Suprapubic skin (tissue), 4 donors: ENCODE data around the gene DDR2.

Experiments used
- EP300 ChIP-seq: sonication (generic); formaldehyde crosslinking; IDR thresholded peaks from one replicate; pipeline ENCODE4 v1.6.1; 2017; ENCODE audit warnings: antibody characterized with exemption
- POLR2A ChIP-seq, 2 donors: fragments of 450-650 bp; IDR thresholded peaks; one replicate each; pipeline ENCODE4 v1.6.1; 2017; ENCODE audit warnings: antibody characterized with exemption in 2 of 2, mild to moderate bottlenecking in 2 of 2, moderate library complexity in 2 of 2
- POLR2AphosphoS5 ChIP-seq, 3 donors: sonication (generic); formaldehyde crosslinking; IDR thresholded peaks; one replicate each; pipeline ENCODE4 v1.6.1; 2017; ENCODE audit warnings: antibody characterized with exemption in 3 of 3
- TF ChIP-seq, protein P1 (sequence below), 2 donors: fragments of 200-600 bp in 1 of 2; fragments of 450-650 bp in 1 of 2; sonication (generic) in 1 of 2; IDR thresholded peaks; one replicate each; pipeline ENCODE4 v1.5.1; 2016 to 2019; ENCODE audit warnings: antibody characterized with exemption in 2 of 2, mild to moderate bottlenecking in 1 of 2, moderate library complexity in 1 of 2

DNA sequence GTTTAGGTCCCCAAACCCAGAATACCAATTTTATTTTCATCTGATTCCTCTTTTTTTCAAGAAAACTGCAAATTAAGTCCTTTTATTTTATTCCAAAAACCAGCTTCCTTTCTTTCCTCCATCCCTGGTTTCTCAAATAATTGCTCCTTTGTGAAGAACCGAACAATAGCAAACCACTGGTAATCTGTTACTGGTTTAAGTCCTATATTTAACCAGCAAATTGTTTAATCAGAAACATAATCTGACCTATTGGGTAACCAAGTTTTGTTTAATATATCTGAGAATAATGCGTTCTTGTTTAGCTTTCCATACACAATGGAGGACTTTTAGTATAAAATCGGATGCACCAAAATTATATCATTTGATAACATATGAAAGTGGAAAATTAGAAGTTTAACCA, 13.2 kb upstream of the DDR2 start:
- TF ChIP-seq, protein P1, sequence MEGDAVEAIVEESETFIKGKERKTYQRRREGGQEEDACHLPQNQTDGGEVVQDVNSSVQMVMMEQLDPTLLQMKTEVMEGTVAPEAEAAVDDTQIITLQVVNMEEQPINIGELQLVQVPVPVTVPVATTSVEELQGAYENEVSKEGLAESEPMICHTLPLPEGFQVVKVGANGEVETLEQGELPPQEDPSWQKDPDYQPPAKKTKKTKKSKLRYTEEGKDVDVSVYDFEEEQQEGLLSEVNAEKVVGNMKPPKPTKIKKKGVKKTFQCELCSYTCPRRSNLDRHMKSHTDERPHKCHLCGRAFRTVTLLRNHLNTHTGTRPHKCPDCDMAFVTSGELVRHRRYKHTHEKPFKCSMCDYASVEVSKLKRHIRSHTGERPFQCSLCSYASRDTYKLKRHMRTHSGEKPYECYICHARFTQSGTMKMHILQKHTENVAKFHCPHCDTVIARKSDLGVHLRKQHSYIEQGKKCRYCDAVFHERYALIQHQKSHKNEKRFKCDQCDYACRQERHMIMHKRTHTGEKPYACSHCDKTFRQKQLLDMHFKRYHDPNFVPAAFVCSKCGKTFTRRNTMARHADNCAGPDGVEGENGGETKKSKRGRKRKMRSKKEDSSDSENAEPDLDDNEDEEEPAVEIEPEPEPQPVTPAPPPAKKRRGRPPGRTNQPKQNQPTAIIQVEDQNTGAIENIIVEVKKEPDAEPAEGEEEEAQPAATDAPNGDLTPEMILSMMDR (IDR thresholded peaks at IDR 0.05), result no peak
- TF ChIP-seq POLR2AphosphoS5 (IDR thresholded peaks at IDR 0.05) (no peak), POLR2A (IDR thresholded peaks at IDR 0.05) (no peak), EP300 (no peak)
